GM18858 (cell line): ENCODE measurements around the gene DENND5B.
"Not testable (repeated sequence)": the region's sequence is repeated elsewhere in the genome, so short reads cannot be mapped to it uniquely, and the experiment has no call there.

Experiments used
- ATAC-seq: cut with Tn5 transposase; IDR thresholded peaks from one replicate; pipeline ENCODE4 v1.9.1; 2021; ENCODE audit not compliant: unreplicated experiment

DENND5B gene

GRCh38 chr12:31390991-31391390 is 199.9 kb downstream of the DENND5B start:
- no peak for ATAC-seq

GRCh38 chr12:31388713-31389112 is 202.2 kb downstream of the DENND5B start:
- no peak for ATAC-seq

- ATAC-seq, result no peak
These were observed 203.5 kb downstream of the DENND5B start for GRCh38 chr12:31387466-31387865.

- ATAC-seq, result no peak
These were observed 203.9 kb downstream of the DENND5B start for GRCh38 chr12:31387011-31387410.

- ATAC-seq, result no peak
These were observed 204.6 kb downstream of the DENND5B start for GRCh38 chr12:31386364-31386777.

GRCh38 chr12:31377210-31377609 is 213.7 kb downstream of the DENND5B start:
- not testable (repeated sequence) for ATAC-seq

GRCh38 chr12:31375422-31375821 is 215.5 kb downstream of the DENND5B start:
- not testable (repeated sequence) for ATAC-seq

- ATAC-seq, result no peak
These were observed 219.7 kb downstream of the DENND5B start for GRCh38 chr12:31371256-31371620.

GRCh38 chr12:31370531-31371255 is 220.2 kb downstream of the DENND5B start:
- ATAC-seq, result no peak

GRCh38 chr12:31369712-31370521 is 221.0 kb downstream of the DENND5B start:
- no peak for ATAC-seq

- no peak for ATAC-seq
These were observed 222.1 kb downstream of the DENND5B start for GRCh38 chr12:31368666-31369361.

GRCh38 chr12:31366104-31366621 is 224.8 kb downstream of the DENND5B start:
- no peak for ATAC-seq

GRCh38 chr12:31363831-31364230 is 227.1 kb downstream of the DENND5B start:
- ATAC-seq, result no peak

GRCh38 chr12:31363416-31363809 is 227.5 kb downstream of the DENND5B start:
- ATAC-seq, result no peak

GRCh38 chr12:31362759-31363415 is 228.0 kb downstream of the DENND5B start:
- ATAC-seq, result peak; percentile 79

- ATAC-seq, result peak; percentile 33
These were observed 228.7 kb downstream of the DENND5B start for GRCh38 chr12:31362115-31362758.

GRCh38 chr12:31361730-31362114 is 229.2 kb downstream of the DENND5B start:
- no peak for ATAC-seq

GRCh38 chr12:31355747-31356107 is 235.2 kb downstream of the DENND5B start:
- no peak for ATAC-seq

GRCh38 chr12:31353750-31354708 is 236.9 kb downstream of the DENND5B start:
- ATAC-seq, result no peak
